ENCODE measurements around the gene CCL15. TPM values are rescaled to one million over a fixed set of nuclear protein-coding genes. Genes with fewer than 3 reads are reported as not detected.

CCL15 gene
- total RNA-seq, 4 donors from 2014 or later = not detected

- TF ChIP-seq CTCF (IDR thresholded peaks at IDR 0.05) (no peak), POLR2A (IDR thresholded peaks at IDR 0.05) (no peak), EP300 (IDR thresholded peaks at IDR 0.05) (no peak)
- DNase-seq (ENCODE audit: low spot score in 2 of 2) = no peak
- Histone ChIP-seq H3K9me3 (peaks cover 0 to 11% (median 0%) of the 10 kb centered on the region in 4 donors), H3K4me1 (no peaks in the 10 kb centered on the region), H3K4me3 (no peak overlapping the region), H3K27me3 (no peaks in the 10 kb centered on the region), H3K27ac (peak overlapping the region in 1 of 4 donors; percentile 24), H3K36me3 (no peaks in the 10 kb centered on the region)
Measured at GRCh38 chr17:35988164-35988563, 13.2 kb downstream of the CCL15 start.

DNA sequence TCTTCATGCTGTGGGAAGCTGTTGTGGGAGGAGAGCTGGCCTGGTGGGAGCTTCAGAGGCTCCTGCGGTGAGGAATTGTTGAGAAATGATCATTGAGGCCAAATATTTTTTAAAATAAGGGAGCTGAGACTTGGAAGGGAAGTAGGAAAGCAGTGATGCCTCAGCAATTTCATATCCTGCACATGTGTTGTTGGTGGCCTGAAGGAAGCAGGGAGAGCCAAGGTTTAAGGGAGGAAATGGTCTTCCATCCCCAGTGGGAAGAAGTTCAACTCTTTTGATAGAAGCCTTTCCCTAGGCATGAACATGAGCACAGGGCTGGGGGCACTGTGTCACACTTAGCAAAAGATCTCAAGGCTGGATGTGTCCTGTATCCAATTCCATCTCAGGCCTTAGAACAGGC is 14.7 kb downstream of the CCL15 start, which contains the start of gene CCL14:
Gene CCL14 (minus strand): TSS at position 87 of the 400 bp plus-strand sequence. CDS start 80 bp downstream, at position 7.
- H3K27ac ChIP-seq = peak within 1 kb of the TSS in 1 of 4 donors; percentile 51

DNA sequence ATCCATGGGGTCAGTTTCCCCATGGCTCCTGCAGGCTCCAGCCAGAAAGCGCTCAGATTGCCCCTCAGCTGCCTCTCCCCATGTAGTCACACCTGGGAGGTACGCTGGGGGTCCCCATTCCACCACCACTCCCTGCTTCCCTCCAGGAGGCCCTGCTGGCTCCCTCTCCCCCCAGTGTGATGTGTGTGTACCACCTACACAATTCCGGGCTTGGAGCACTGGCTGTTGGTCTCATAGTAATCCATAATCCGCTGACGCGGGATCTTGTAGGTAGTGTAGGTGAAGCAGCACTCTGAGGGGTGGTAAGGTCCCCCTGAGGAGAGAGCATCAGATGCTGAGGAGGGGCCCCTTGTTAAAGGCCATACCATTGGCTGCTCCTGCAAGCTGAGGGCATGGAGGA is 17.2 kb downstream of the CCL15 start:
- Histone ChIP-seq H3K9me3 (peaks cover 0 to 6% (median 0%) of the 10 kb centered on the region in 4 donors), H3K27ac (no peak overlapping the region), H3K4me1 (no peaks in the 10 kb centered on the region), H3K36me3 (no peaks in the 10 kb centered on the region), H3K27me3 (no peaks in the 10 kb centered on the region), H3K4me3 (peak overlapping the region in 1 of 4 donors; percentile 28)
- 90 to 96% methylated on average over 6 of the region's 6 CpGs for WGBS, 2 donors
- no peak for TF ChIP-seq POLR2A (IDR thresholded peaks at IDR 0.05)
- no peak for TF ChIP-seq CTCF (IDR thresholded peaks at IDR 0.05)
- no peak for TF ChIP-seq EP300 (IDR thresholded peaks at IDR 0.05)
- DNase-seq (ENCODE audit: low spot score in 2 of 2) = no peak

More for the DNA sequence above, 14.7 kb downstream of the CCL15 start, which contains the start of gene CCL14:
- H3K27me3 ChIP-seq = no peaks in the 10 kb centered on the region
- H3K9me3 ChIP-seq = peaks cover 0 to 11% (median 0%) of the 10 kb centered on the region in 4 donors
- H3K4me1 ChIP-seq = no peaks in the 10 kb centered on the region
- H3K4me3 ChIP-seq = peak within 1 kb of the TSS in 1 of 4 donors; percentile 28
- TF ChIP-seq EP300 (IDR thresholded peaks at IDR 0.05) = no peak
- no peak for TF ChIP-seq CTCF (IDR thresholded peaks at IDR 0.05)
- no peak for TF ChIP-seq POLR2A (IDR thresholded peaks at IDR 0.05)
- H3K36me3 ChIP-seq = no peaks in the 10 kb centered on the region
- WGBS, 2 donors = 42 to 60% methylated on average over 1 of the region's 1 CpG
- no peak for DNase-seq (ENCODE audit: low spot score in 2 of 2)

DNA sequence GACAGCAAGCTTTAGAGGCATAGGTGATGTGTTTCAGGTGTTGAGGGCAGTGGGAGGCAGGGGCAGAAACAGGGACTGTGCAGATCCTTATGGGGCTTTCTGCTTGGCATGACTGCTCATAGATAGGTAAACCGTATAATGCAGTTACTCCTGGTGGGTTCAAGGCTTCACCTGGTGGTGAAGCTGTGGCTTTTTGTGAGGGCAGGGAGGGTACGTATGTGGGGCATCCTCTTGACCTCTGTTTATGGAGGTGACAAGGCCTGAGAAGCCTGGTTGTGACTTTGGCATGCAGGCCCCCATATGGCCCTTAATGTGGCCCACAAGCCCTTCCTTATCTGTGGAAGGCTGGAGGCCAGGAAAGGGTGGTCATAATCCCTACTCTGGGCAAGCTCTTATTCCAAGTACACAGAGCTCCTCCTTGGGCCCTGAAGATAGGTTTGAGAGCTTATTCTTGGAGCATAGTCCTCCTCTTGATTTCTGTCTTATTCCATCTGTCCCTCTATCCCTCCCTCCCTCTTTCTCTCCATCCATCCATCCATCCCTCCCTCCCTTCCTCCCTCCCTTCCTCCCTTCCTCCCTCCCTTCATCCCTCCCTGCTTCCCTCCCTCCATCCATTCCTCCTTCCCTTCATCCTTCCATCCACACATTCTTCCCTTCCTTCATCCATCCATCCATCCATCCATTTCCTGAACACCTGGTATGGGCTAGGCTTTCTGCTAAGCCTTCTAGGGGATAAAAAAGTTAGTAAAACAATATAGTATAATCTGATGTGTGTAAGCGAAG is 18.8 kb downstream of the CCL15 start:
- no peaks in the 10 kb centered on the region for H3K9me3 ChIP-seq
- no peak overlapping the region for H3K27ac ChIP-seq
- WGBS, 2 donors = 85 to 87% methylated on average over 3 of the region's 3 CpGs
- no peaks in the 10 kb centered on the region for H3K4me1 ChIP-seq
- no peak overlapping the region for H3K4me3 ChIP-seq
- TF ChIP-seq CTCF (IDR thresholded peaks at IDR 0.05) (no peak), EP300 (IDR thresholded peaks at IDR 0.05) (no peak), POLR2A (IDR thresholded peaks at IDR 0.05) (no peak)
- H3K36me3 ChIP-seq = no peaks in the 10 kb centered on the region
- no peak for DNase-seq (ENCODE audit: low spot score in 2 of 2)
- H3K27me3 ChIP-seq = no peaks in the 10 kb centered on the region

GRCh38 chr17:35981908-35982330 is 19.4 kb downstream of the CCL15 start:
- H3K9me3 ChIP-seq = no peaks in the 10 kb centered on the region
- H3K27ac ChIP-seq = no peak overlapping the region
- no peaks in the 10 kb centered on the region for H3K4me1 ChIP-seq
- H3K27me3 ChIP-seq = no peaks in the 10 kb centered on the region
- no peak overlapping the region for H3K4me3 ChIP-seq
- no peak for DNase-seq (ENCODE audit: low spot score in 2 of 2)
- TF ChIP-seq POLR2A (IDR thresholded peaks at IDR 0.05) (no peak), EP300 (IDR thresholded peaks at IDR 0.05) (no peak), CTCF (IDR thresholded peaks at IDR 0.05) (no peak)
- WGBS, 2 donors = 69 to 82% methylated on average over 4 of the region's 4 CpGs
- no peaks in the 10 kb centered on the region for H3K36me3 ChIP-seq

All from tibial nerve (tissue), 4 donors.